Heart right ventricle (tissue), 16 donors: ENCODE results near the gene EZR. TPM values are rescaled to one million over a fixed set of nuclear protein-coding genes. Genes with fewer than 3 reads are reported as not detected.

Experiments used
- ATAC-seq, 8 donors: fragments of 200-7000 bp; cut with Tn5 transposase; one replicate each; pipeline ENCODE4 v1.9.1; 2020; ENCODE audit warnings: mild to moderate bottlenecking in 8 of 8, moderate library complexity in 8 of 8, moderate number of reproducible peaks in 1 of 8
- DNase-seq, 2 donors: peaks; one replicate each; pipeline ENCODE4 v3.0.0-alpha.2; 2020
- H3K27ac ChIP-seq, 10 donors: fragments of 200-600 bp; sonication (generic) in 2 of 10; one replicate each; pipeline versions ENCODE4 v1.5.0 to v1.8.0; 2020 to 2022; ENCODE audit warnings: mild to moderate bottlenecking in 3 of 10
- H3K27me3 ChIP-seq, 7 donors: fragments of 200-600 bp; one replicate each; pipeline ENCODE4 v1.8.0; 2021 to 2022; ENCODE audit warnings: mild to moderate bottlenecking in 2 of 7
- H3K36me3 ChIP-seq, 9 donors: fragments of 200-600 bp; sonication (generic) in 1 of 9; one replicate each; pipeline versions ENCODE4 v1.5.0 to v1.8.0; 2020 to 2022; ENCODE audit warnings: mild to moderate bottlenecking in 2 of 9
- H3K4me1 ChIP-seq, 9 donors: fragments of 200-600 bp; sonication (generic) in 1 of 9; one replicate each; pipeline versions ENCODE4 v1.5.0 to v1.8.0; 2020 to 2022; ENCODE audit warnings: mild to moderate bottlenecking in 4 of 9
- H3K4me3 ChIP-seq, 10 donors: fragments of 200-600 bp; sonication (generic) in 2 of 10; one replicate each; pipeline versions ENCODE4 v1.5.0 to v1.8.0; 2020 to 2022; ENCODE audit warnings: mild to moderate bottlenecking in 7 of 10, moderate library complexity in 2 of 10
- H3K9me3 ChIP-seq, 11 donors: fragments of 200-600 bp in 10 of 11; sonication (generic) in 2 of 11; one replicate each; pipeline versions ENCODE4 v1.5.0 to v1.8.0; 2013 to 2022; ENCODE audit warnings: mild to moderate bottlenecking in 2 of 11, control low read depth in 1 of 11, moderate library complexity in 1 of 11
- CTCF ChIP-seq, 9 donors: fragments of 200-600 bp; sonication (generic) in 2 of 9; IDR thresholded peaks; one replicate each; pipeline versions ENCODE4 v1.5.0 to v1.8.0; 2021 to 2022; ENCODE audit warnings: antibody characterized with exemption in 9 of 9, mild to moderate bottlenecking in 5 of 9, moderate library complexity in 1 of 9
- WGBS, 2 donors: extraction: QIAGEN DNeasy Blood & Tissue Kit; methylation state at CpG; one replicate each; pipeline ENCODE4 v1.1.7; 2013; ENCODE audit warnings: inconsistent platforms in 1 of 2; 5-methylcytosine and 5-hydroxymethylcytosine counted together
- intact Hi-C, 10 donors: fragments of 100-400 bp; cut with DNase I; formaldehyde crosslinking; loops; one replicate each; pipeline versions ENCODE4 v1.11.1 to v1.14.2; 2022
- polyA plus RNA-seq, 2 donors: library from polyadenylated mRNA; stranded (reverse); fragments of 200-250 nt; gene quantifications; one replicate each; pipeline ENCODE4 v1.2.3, GENCODE V29; 2013
- total RNA-seq, 10 donors: library from RNA; stranded (reverse); fragmentation: NEBNext Ultra II Directional in 3 of 10; extraction: Animal tissue kit (Norgen Biotek cat#: 25700) in 3 of 10; gene quantifications; one replicate each; pipeline versions ENCODE4 v1.2.1 to v1.2.4, GENCODE V29; 2021 to 2023
- donor health status: Arrhythmogenic right ventricular cardiomyopathy.
- donor health status: ischemic (EF 13 %, LVEDD 7.1; RV severe dilation, severe dysfunction).
- donor health status: healthy with polysubstance abuse.
- donor health status: DM: no; HTN: yes; CAD: no.
- donor health status: DM: no; HTN: no; CAD: no.
- donor health status: ischemic (EF 25% LVEDD 6.9; RV normal size, moderate dysfunction).
- donor health status: ischemic (EF 25% LVEDD 5.7; RV mildly dilated, moderate dysfunction).
- donor health status: healthy.
- donor health status: DM: yes; HTN: yes; CAD: no.
- donor health status: Ischemic cardiomyopathy.
- donor health status: ischemic (EF 35%, LVEDD 5.7; RV mildly dilated, moderate dysfunction).
- donor health status: nonischemic (EF 11% LVEDD 7.7; RV severe dilation, severe dysfunction).
- donor health status: DM: yes; HTN: yes; CAD: no.
- donor health status: PGD.
- donor health status: ischemic (EF 29% LVEDD 5.4; RV normal size, mild dysfunction).
- donor health status: nonischemic (EF 23%, LVEDD 6.1; RV moderate dilation, normal function).

The EZR gene
- total and polyA plus RNA-seq, 12 donors = 90.3 to 322 (median 186) TPM

DNA sequence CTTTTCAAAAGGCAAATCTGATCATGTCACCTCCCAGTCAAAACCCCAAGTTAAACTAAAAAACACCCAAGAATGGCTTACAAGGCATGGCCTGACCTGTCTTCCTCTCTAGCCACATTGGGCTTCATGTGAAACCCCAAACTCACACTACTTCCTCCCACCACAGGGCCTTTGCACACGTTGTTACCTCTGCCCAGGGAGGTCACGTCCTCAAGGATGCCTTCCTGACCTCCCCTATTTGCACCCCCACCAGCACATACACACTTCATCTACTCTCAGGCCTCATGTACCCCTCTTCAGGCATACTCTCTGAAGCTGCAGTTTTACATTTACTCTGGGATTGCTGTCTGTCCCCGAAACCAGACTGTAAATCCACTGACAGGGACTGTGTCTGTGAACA is 6.1 kb downstream of the EZR start:
- Histone ChIP-seq H3K27me3 (no peaks in the 10 kb centered on the region), H3K9me3 (no peaks in the 10 kb centered on the region), H3K36me3 (peaks cover 0 to 22% (median 0%) of the 10 kb centered on the region in 9 donors), H3K4me3 (no peak overlapping the region), H3K27ac (peak overlapping the region in 1 of 10 donors; percentile 94), H3K4me1 (peaks cover 3 to 99% (median 79%) of the 10 kb centered on the region in 9 donors)
- intact Hi-C loops = loop anchor here in 3 of 10 donors (10.0 kb wide), 2 partner anchors 108 to 162 kb away; no protein-coding TSS in a partner anchor
- 87% methylated on average over 3 of the region's 3 CpGs for WGBS, 2 donors
- DNase-seq (no peak), ATAC-seq (no peak)
- TF ChIP-seq CTCF (IDR thresholded peaks at IDR 0.05) = no peak

GRCh38 chr6:158812611-158813010 is 6.6 kb downstream of the EZR start:
- no peak overlapping the region for H3K27ac ChIP-seq
- no peaks in the 10 kb centered on the region for H3K27me3 ChIP-seq
- H3K4me1 ChIP-seq = peaks cover 3 to 100% (median 78%) of the 10 kb centered on the region in 9 donors
- no peaks in the 10 kb centered on the region for H3K9me3 ChIP-seq
- intact Hi-C loops = loop anchor here in 3 of 10 donors (10.0 kb wide), 2 partner anchors 108 to 162 kb away; no protein-coding TSS in a partner anchor
- TF ChIP-seq CTCF (IDR thresholded peaks at IDR 0.05) = no peak
- DNase-seq (no peak), ATAC-seq (no peak)
- peaks cover 0 to 26% (median 0%) of the 10 kb centered on the region in 9 donors for H3K36me3 ChIP-seq
- H3K4me3 ChIP-seq = no peak overlapping the region
- 88 to 89% methylated on average over 5 of the region's 5 CpGs for WGBS, 2 donors

DNA sequence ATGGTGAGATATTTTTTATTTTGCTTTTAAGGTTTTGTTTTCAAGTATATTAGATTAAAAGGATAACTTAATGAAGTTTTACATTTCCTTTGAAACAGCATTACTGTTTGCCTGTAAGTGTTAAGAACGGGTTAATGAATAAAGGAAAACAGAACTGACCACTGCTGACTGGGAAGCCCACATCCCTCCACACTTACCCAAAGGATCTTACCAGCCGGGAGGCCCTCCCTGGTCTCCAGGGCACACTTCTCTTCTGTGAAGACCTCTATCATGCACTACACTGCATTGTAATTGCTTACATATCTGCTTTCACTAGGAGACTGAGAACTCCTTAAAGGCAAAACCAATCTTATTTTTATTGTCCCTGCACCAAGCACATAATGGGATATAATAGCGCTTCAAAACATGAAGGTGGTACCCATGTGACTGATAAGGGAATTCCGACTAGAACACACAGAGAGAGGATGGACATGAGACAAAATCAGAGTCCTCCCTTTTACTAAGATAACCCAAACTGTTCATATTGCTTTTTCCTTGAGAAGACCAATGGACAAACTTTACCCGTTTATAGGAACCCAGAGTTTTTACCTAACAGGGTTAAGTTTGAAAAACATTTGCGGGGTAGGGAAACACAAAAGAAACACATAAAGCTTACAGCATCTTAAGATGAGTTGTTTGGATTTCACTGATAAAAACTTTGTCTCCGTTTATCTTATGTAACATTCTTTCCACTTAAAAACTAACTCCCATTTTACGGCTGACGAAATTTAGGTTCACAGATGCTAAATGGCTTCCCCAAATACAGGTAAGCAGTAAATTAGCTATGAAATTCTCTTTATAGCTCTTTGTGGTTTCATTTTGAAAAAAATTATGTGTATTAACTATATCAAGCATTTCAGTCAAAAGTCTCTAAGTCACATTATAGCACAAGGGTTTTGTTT is 8.7 kb downstream of the EZR start:
- Histone ChIP-seq H3K27me3 (no peaks in the 10 kb centered on the region), H3K36me3 (peaks cover 0 to 28% (median 0%) of the 10 kb centered on the region in 9 donors), H3K4me3 (no peak overlapping the region), H3K4me1 (peaks cover 3 to 93% (median 70%) of the 10 kb centered on the region in 9 donors), H3K9me3 (no peaks in the 10 kb centered on the region), H3K27ac (peak overlapping the region in 2 of 10 donors; percentile 41 to 47)
- TF ChIP-seq CTCF (IDR thresholded peaks at IDR 0.05) = no peak
- intact Hi-C loops = loop anchor here in 3 of 10 donors (10.0 kb wide), 2 partner anchors 106 to 164 kb away; no protein-coding TSS in a partner anchor
- WGBS, 2 donors = 46 to 56% methylated on average over 9 of the region's 9 CpGs
- DNase-seq = no peak
- ATAC-seq = no peak

GRCh38 chr6:158808941-158809678 is 10.1 kb downstream of the EZR start:
- intact Hi-C loops = no loop called here
- Histone ChIP-seq H3K4me3 (no peak overlapping the region), H3K9me3 (no peaks in the 10 kb centered on the region), H3K27ac (peak overlapping the region in 4 of 10 donors; percentile 8 to 41 (median 14)), H3K27me3 (no peaks in the 10 kb centered on the region), H3K36me3 (peaks cover 0 to 28% (median 0%) of the 10 kb centered on the region in 9 donors), H3K4me1 (peaks cover 0 to 89% (median 65%) of the 10 kb centered on the region in 9 donors)
- no peak for TF ChIP-seq CTCF (IDR thresholded peaks at IDR 0.05)
- DNase-seq (no peak), ATAC-seq (peak in 2 of 8 donors; percentile 38 to 73)
- 78 to 79% methylated on average over 8 of the region's 8 CpGs for WGBS, 2 donors
